ENCODE results near the gene DEPP1. TPM values are rescaled to one million over a fixed set of nuclear protein-coding genes. Genes with fewer than 3 reads are reported as not detected.

The DEPP1 gene
- total RNA-seq, 1 donor from 2014 or later = 21.9 TPM

- DNase-seq (ENCODE audit: low read depth) = no peak
- no peak for TF ChIP-seq CTCF (IDR thresholded peaks at IDR 0.05; ENCODE audit: insufficient read depth, low read length, poor library complexity, severe bottlenecking)
These were observed 42.2 kb downstream of the DEPP1 start for GRCh38 chr10:44936314-44936975.

GRCh38 chr10:44935966-44936295 is 42.7 kb downstream of the DEPP1 start:
- no peak for TF ChIP-seq CTCF (IDR thresholded peaks at IDR 0.05; ENCODE audit: insufficient read depth, low read length, poor library complexity, severe bottlenecking)
- Histone ChIP-seq H3K4me3 (ENCODE audit: low read depth, low read length) (no peak overlapping the region), H3K27me3 (ENCODE audit: control insufficient read depth, insufficient read depth, low read length) (no peaks in the 10 kb centered on the region), H3K36me3 (ENCODE audit: control insufficient read depth, insufficient read depth, low read length) (no peaks in the 10 kb centered on the region)
- no peak for DNase-seq (ENCODE audit: low read depth)

More at GRCh38 chr10:44936314-44936975, 42.2 kb downstream of the DEPP1 start:
- Histone ChIP-seq H3K36me3 (ENCODE audit: control insufficient read depth, insufficient read depth, low read length) (no peaks in the 10 kb centered on the region), H3K4me3 (ENCODE audit: low read depth, low read length) (no peak overlapping the region), H3K27me3 (ENCODE audit: control insufficient read depth, insufficient read depth, low read length) (no peaks in the 10 kb centered on the region)

GRCh38 chr10:44935201-44935965 is 43.2 kb downstream of the DEPP1 start:
- H3K27me3 ChIP-seq (ENCODE audit: control insufficient read depth, insufficient read depth, low read length) = no peaks in the 10 kb centered on the region
- TF ChIP-seq CTCF (IDR thresholded peaks at IDR 0.05; ENCODE audit: insufficient read depth, low read length, poor library complexity, severe bottlenecking) = no peak
- no peaks in the 10 kb centered on the region for H3K36me3 ChIP-seq (ENCODE audit: control insufficient read depth, insufficient read depth, low read length)
- DNase-seq (ENCODE audit: low read depth) = peak; percentile 89
- H3K4me3 ChIP-seq (ENCODE audit: low read depth, low read length) = no peak overlapping the region

- H3K36me3 ChIP-seq (ENCODE audit: control insufficient read depth, insufficient read depth, low read length) = no peaks in the 10 kb centered on the region
- TF ChIP-seq CTCF (IDR thresholded peaks at IDR 0.05; ENCODE audit: insufficient read depth, low read length, poor library complexity, severe bottlenecking) = no peak
These were observed 44.0 kb downstream of the DEPP1 start for GRCh38 chr10:44934416-44935200.

GRCh38 chr10:44933451-44934321 is 44.9 kb downstream of the DEPP1 start:
- no peaks in the 10 kb centered on the region for H3K27me3 ChIP-seq (ENCODE audit: control insufficient read depth, insufficient read depth, low read length)
- no peaks in the 10 kb centered on the region for H3K36me3 ChIP-seq (ENCODE audit: control insufficient read depth, insufficient read depth, low read length)
- no peak for TF ChIP-seq CTCF (IDR thresholded peaks at IDR 0.05; ENCODE audit: insufficient read depth, low read length, poor library complexity, severe bottlenecking)
- DNase-seq (ENCODE audit: low read depth) = no peak
- no peak overlapping the region for H3K4me3 ChIP-seq (ENCODE audit: low read depth, low read length)

More at GRCh38 chr10:44934416-44935200, 44.0 kb downstream of the DEPP1 start:
- Histone ChIP-seq H3K4me3 (ENCODE audit: low read depth, low read length) (no peak overlapping the region), H3K27me3 (ENCODE audit: control insufficient read depth, insufficient read depth, low read length) (no peaks in the 10 kb centered on the region)
- no peak for DNase-seq (ENCODE audit: low read depth)
